ENCODE data around the gene MBOAT2.

GRCh38 chr2:8847400-8847799, 156.1 kb downstream of the MBOAT2 start:
- TF ChIP-seq CTCF (IDR thresholded peaks at IDR 0.05) (no peak), POLR2A (IDR thresholded peaks at IDR 0.05) (no peak)

Data from adrenal gland (tissue), 5 donors.